CD1c-positive myeloid dendritic cell (primary cell): Measurements from ENCODE around the gene ABR.
A peak's percentile ranks its signal among the peaks of the same experiment; 100 is the strongest.
"Not testable (repeated sequence)": the region's sequence is repeated elsewhere in the genome, so short reads cannot be mapped to it uniquely, and the experiment has no call there.

Source experiments
- DNase-seq: peaks from one replicate; pipeline ENCODE4 v3.0.0-alpha.2; 2016; ENCODE audit errors: extremely low spot score

The ABR gene

GRCh38 chr17:1008008-1008761, 171.6 kb downstream of the ABR start:
- DNase-seq: no peak

GRCh38 chr17:1007310-1008007, 172.3 kb downstream of the ABR start:
- no peak for DNase-seq

GRCh38 chr17:1006054-1006453, 173.7 kb downstream of the ABR start:
- no peak for DNase-seq

- DNase-seq: no peak
Measured at GRCh38 chr17:1005361-1005946, 174.3 kb downstream of the ABR start.

- no peak for DNase-seq
Measured at GRCh38 chr17:1004769-1005295, 174.9 kb downstream of the ABR start.

- DNase-seq: no peak
Measured at GRCh38 chr17:1003972-1004768, 175.6 kb downstream of the ABR start.

- DNase-seq: no peak
Measured at GRCh38 chr17:1003633-1003971, 176.2 kb downstream of the ABR start.

- no peak for DNase-seq
Measured at GRCh38 chr17:1002771-1003555, 176.8 kb downstream of the ABR start.

- no peak for DNase-seq
Measured at GRCh38 chr17:1002412-1002753, 177.4 kb downstream of the ABR start.

- no peak for DNase-seq
Measured at GRCh38 chr17:1001640-1002411, 178.0 kb downstream of the ABR start.

- DNase-seq: no peak
Measured at GRCh38 chr17:1000597-1001461, 179.0 kb downstream of the ABR start.

GRCh38 chr17:998111-998510, 181.7 kb downstream of the ABR start:
- DNase-seq: no peak

- peak; percentile 98 for DNase-seq
Measured at GRCh38 chr17:996554-997344, 183.0 kb downstream of the ABR start, which contains the start of gene TIMM22. Gene TIMM22, plus strand, starts transcription at chr17:997129. Its CDS starts 14 bp downstream, at chr17:997143.

- DNase-seq: not testable (repeated sequence)
Measured at GRCh38 chr17:995324-995723, 184.5 kb downstream of the ABR start.

- DNase-seq: no peak
Measured at GRCh38 chr17:992933-993332, 186.8 kb downstream of the ABR start.

GRCh38 chr17:988561-988960, 191.2 kb downstream of the ABR start:
- DNase-seq: no peak

- no peak for DNase-seq
Measured at GRCh38 chr17:987931-988330, 191.8 kb downstream of the ABR start.

- DNase-seq: no peak
Measured at GRCh38 chr17:986322-986929, 193.4 kb downstream of the ABR start.
